Ovary (tissue), 9 donors: ENCODE measurements around the gene P4HA2. TPM values are rescaled to one million over a fixed set of nuclear protein-coding genes. Genes with fewer than 3 reads are reported as not detected.

Source experiments
- DNase-seq, 5 donors: peaks; one replicate each; pipeline ENCODE4 v3.0.0-alpha.2; 2019 to 2020
- H3K27ac ChIP-seq, 2 donors: fragments of 200-600 bp; one replicate each; pipeline versions ENCODE4 v1.5.1 to v1.8.0; 2019 to 2022
- H3K27me3 ChIP-seq: fragments of 200-600 bp; one replicate; pipeline ENCODE4 v1.8.0; 2022
- H3K36me3 ChIP-seq: fragments of 200-600 bp; sonication (generic); one replicate; pipeline ENCODE4 v1.5.1; 2019
- H3K4me1 ChIP-seq: one replicate; pipeline ENCODE4 v1.8.1; 2013; ENCODE audit warnings: mild to moderate bottlenecking, moderate library complexity; ENCODE audit not compliant: insufficient read depth
- H3K4me3 ChIP-seq: fragments of 200-600 bp; sonication (generic); one replicate; pipeline ENCODE4 v1.5.1; 2017
- H3K9me3 ChIP-seq, 2 donors: fragments of 200-600 bp in 1 of 2; sonication (generic) in 1 of 2; one replicate each; pipeline versions ENCODE4 v1.5.1 to v1.8.1; 2013 to 2019; ENCODE audit warnings: mild to moderate bottlenecking in 1 of 2, moderate library complexity in 1 of 2
- EP300 ChIP-seq: sonication (generic); formaldehyde crosslinking; IDR thresholded peaks from one replicate; pipeline ENCODE4 v1.6.1; 2017; ENCODE audit warnings: antibody characterized with exemption
- POLR2A ChIP-seq: fragments of 450-650 bp; IDR thresholded peaks from one replicate; pipeline ENCODE4 v1.6.1; 2017; ENCODE audit warnings: antibody characterized with exemption, mild to moderate bottlenecking, moderate library complexity
- WGBS, 3 donors: extraction: QIAGEN DNeasy Blood & Tissue Kit in 1 of 3; methylation state at CpG; one replicate each; pipeline versions ENCODE4 v1.1.5 to v1.1.7; 2013 to 2017; 5-methylcytosine and 5-hydroxymethylcytosine counted together
- intact Hi-C, 4 donors: fragments of 100-400 bp; cut with DNase I; formaldehyde crosslinking; loops; one replicate each; pipeline versions ENCODE4 v1.11.0 to v1.15.1; 2022 to 2023
- polyA plus RNA-seq, 2 donors: library from polyadenylated mRNA; stranded (reverse); fragments of 200-250 nt in 1 of 2; fragments of 350-450 nt in 1 of 2; fragmentation: Illumina TruSeq in 1 of 2; extraction: RNeasy Lipid Tissue Mini Kit (QIAGEN cat#74804) in 1 of 2; gene quantifications; one replicate each; pipeline ENCODE4 v1.2.3, GENCODE V29; 2013 to 2014
- total RNA-seq, 7 donors: library from RNA; depleted of rRNA in 2 of 7; stranded (reverse); fragments of >200 nt in 2 of 7; fragmentation: NEBNext Ultra II Directional in 3 of 7; extraction: Animal tissue kit (Norgen Biotek cat#: 25700) in 3 of 7; gene quantifications; one replicate each; pipeline versions ENCODE4 v1.1.0 to v1.2.4, GENCODE V29; 2016 to 2023
- TF ChIP-seq, protein P1 (sequence below), 3 donors: fragments of 450-650 bp in 2 of 3; fragments of 200-600 bp in 1 of 3; IDR thresholded peaks; one replicate each; pipeline versions ENCODE4 v1.5.1 to v1.8.0; 2016 to 2022; ENCODE audit warnings: antibody characterized with exemption in 3 of 3, mild to moderate bottlenecking in 1 of 3
- donor health status: DM: no; HTN: no; CAD: no; lungs with moderate emphysema.
- donor health status: DM: no; HTN: no; CAD: no.
- donor health status: Bipolar disorder and iron deficiency.
- donor health status: DM: yes; HTN: yes; CAD: no.
- donor health status: DM: no; HTN: no; CAD: no.
- donor health status: DM: yes; HTN: yes; CAD: no.

P4HA2 gene
- total and polyA plus RNA-seq, 9 donors = 3.9 to 36.9 (median 15.4) TPM

DNA sequence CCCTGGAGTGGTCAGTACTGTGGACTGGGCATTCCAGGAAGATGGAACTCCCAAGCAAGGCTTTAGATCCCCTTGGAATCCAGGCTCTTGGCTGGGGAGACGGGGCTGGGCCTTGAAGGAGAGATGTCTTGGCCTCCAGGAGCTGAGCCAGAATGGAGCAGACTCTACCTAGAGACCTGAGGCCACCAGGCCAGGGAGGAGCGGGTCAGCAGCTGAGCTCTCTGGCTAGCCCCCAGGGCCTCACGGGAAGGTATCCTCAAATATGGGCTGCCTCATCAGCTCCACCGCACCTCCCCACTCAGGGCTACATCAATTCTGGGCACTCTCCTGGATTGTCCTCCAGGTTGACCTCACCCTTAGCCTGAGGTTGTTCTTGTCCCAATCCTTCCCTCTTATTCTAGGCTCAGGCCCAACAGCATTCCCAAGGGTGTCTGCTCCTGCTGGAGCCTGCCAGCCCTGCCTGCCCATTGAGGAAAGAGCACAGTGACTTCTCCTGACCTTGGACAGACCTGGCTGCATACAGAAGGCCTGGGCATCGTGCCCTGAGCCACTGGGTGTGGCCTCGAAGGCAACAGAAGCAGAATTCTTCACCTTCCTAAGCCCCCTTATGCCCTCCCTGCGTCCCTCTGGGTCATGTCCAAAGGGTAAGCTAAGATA lies 26.8 kb upstream of the P4HA2 start:
- intact Hi-C loops = no loop called here
- no peak overlapping the region for H3K4me3 ChIP-seq
- 42 to 63% (median 58%) methylated on average over 6 to 7 of the region's 7 CpGs for WGBS, 3 donors

DNA sequence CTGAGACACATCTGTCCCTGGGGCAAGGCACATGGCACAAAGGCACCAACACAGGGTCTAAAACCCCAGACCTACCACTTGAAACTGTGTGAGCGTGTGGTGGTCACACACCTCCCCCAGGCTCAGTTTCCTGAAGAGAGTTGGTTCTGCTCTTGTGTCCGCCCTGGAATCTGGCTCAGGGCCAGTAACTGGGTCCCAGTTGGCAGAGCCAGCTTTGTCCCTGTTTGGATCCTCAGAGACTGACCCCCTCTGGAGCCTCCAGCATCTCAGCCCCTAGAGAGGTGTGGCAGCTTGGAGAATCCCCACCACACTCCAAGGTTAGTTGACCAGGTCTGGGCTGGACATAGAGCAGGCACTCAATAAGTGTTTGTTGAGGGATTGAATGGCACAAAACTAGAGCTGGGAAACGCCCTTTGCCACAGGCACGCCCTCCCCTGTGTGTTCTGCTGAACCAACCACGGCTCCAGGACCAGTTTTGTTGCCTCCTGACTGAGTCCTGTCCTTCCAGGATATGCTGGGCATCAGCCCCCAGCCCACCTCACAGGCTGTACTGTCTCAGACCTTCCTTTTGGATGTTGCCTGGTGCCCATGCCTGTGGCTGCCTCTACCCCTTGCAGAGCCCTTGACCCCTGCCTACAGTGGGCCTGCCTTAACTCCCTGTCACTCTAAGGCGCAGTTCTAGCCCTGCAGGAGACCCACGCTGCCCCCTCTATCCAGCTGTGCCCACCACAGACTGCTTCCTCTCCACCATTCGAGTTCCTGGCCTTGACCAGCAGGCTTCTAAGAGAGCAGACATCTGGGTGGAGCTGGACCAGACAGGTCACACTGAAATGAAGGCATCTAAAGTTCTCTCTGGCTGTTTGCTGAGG lies 26.0 kb upstream of the P4HA2 start:
- peak in 2 of 5 donors; percentile 6 to 25 for DNase-seq
- TF ChIP-seq POLR2A (no peak), EP300 (no peak)
- TF ChIP-seq, protein P1, sequence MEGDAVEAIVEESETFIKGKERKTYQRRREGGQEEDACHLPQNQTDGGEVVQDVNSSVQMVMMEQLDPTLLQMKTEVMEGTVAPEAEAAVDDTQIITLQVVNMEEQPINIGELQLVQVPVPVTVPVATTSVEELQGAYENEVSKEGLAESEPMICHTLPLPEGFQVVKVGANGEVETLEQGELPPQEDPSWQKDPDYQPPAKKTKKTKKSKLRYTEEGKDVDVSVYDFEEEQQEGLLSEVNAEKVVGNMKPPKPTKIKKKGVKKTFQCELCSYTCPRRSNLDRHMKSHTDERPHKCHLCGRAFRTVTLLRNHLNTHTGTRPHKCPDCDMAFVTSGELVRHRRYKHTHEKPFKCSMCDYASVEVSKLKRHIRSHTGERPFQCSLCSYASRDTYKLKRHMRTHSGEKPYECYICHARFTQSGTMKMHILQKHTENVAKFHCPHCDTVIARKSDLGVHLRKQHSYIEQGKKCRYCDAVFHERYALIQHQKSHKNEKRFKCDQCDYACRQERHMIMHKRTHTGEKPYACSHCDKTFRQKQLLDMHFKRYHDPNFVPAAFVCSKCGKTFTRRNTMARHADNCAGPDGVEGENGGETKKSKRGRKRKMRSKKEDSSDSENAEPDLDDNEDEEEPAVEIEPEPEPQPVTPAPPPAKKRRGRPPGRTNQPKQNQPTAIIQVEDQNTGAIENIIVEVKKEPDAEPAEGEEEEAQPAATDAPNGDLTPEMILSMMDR (IDR thresholded peaks at IDR 0.05) = no peak
- intact Hi-C loops = no loop called here
- Histone ChIP-seq H3K36me3 (no peaks in the 10 kb centered on the region), H3K9me3 (no peaks in the 10 kb centered on the region), H3K27me3 (no peaks in the 10 kb centered on the region), H3K27ac (no peak overlapping the region), H3K4me3 (no peak overlapping the region), H3K4me1 (peaks cover 8% of the 10 kb centered on the region)
- WGBS, 3 donors = 91 to 95% (median 94%) methylated on average over 8 of the region's 8 CpGs

More for the DNA sequence above, 26.8 kb upstream of the P4HA2 start:
- no peaks in the 10 kb centered on the region for H3K36me3 ChIP-seq
- peak in 3 of 5 donors; percentile 7 to 68 (median 37) for DNase-seq
- H3K9me3 ChIP-seq = no peaks in the 10 kb centered on the region
- H3K27me3 ChIP-seq = no peaks in the 10 kb centered on the region
- no peak overlapping the region for H3K27ac ChIP-seq
- TF ChIP-seq POLR2A = no peak
- no peak for TF ChIP-seq EP300
- TF ChIP-seq, protein P1 (IDR thresholded peaks at IDR 0.05) = no peak
- H3K4me1 ChIP-seq = peaks cover 8% of the 10 kb centered on the region

DNA sequence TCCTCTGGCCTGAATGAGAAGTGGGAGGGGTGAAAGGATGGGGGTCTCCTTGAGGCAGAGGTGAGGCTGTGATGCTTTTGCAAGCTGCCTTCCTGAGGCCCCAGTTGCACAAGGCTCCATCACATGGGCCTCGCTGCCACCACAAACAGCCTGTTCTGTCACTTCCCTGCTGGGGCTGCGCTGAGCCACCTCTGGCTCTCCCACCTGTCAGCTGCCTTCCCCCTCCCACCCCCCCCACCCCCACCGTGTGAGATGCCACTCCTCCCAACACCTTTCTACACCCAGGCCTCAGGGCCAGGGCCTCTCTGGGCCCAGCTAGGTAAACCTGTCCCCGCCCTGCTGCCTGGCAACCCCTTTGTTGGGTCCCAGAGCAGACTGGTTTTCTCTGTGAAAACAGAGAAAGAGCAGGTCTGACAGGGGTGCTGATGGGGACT lies 25.4 kb upstream of the P4HA2 start:
- 75 to 84% (median 78%) methylated on average over 4 of the region's 4 CpGs for WGBS, 3 donors
- Histone ChIP-seq H3K9me3 (no peaks in the 10 kb centered on the region), H3K27ac (no peak overlapping the region), H3K27me3 (no peaks in the 10 kb centered on the region), H3K36me3 (no peaks in the 10 kb centered on the region), H3K4me1 (peaks cover 5% of the 10 kb centered on the region), H3K4me3 (no peak overlapping the region)
- intact Hi-C loops = no loop called here
- TF ChIP-seq, protein P1 (IDR thresholded peaks at IDR 0.05) = no peak
- TF ChIP-seq POLR2A = no peak
- no peak for TF ChIP-seq EP300
- peak in 1 of 5 donors; percentile 2 for DNase-seq

DNA sequence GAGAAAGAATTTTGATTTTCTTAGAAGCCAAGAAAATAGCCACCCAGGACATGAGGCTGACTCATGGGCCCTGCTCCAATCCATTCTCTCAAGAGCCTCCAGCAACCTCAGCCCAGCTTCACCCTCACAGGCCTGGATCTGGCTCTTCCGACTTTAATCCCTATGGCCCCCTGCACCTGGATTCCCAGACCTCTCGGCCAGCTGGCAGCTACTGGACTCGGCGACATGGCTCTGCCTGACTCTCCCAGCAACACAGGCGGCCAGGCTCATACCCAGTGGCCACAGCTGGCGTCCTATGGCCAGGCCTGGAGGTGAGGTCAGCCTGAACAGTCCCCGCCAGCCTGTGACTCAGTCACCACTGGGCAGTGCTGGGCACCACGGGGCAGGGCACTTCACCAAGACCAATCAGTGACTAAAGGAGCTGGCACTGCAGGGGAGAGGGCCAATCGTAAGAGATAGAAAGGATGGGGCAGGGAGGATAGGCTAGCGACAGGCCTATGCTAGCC lies 23.6 kb upstream of the P4HA2 start:
- TF ChIP-seq EP300 (no peak), POLR2A (no peak)
- TF ChIP-seq, protein P1 (IDR thresholded peaks at IDR 0.05) = no peak
- Histone ChIP-seq H3K27me3 (no peaks in the 10 kb centered on the region), H3K36me3 (no peaks in the 10 kb centered on the region), H3K4me3 (no peak overlapping the region), H3K9me3 (no peaks in the 10 kb centered on the region), H3K27ac (no peak overlapping the region), H3K4me1 (peaks cover 5% of the 10 kb centered on the region)
- WGBS, 3 donors = 93 to 98% (median 93%) methylated on average over 10 of the region's 10 CpGs
- intact Hi-C loops = no loop called here
- peak in 1 of 5 donors; percentile 12 for DNase-seq
